Vagina (tissue), 2 donors: ENCODE data around the gene TAS1R3. TPM values are rescaled to one million over a fixed set of nuclear protein-coding genes. Genes with fewer than 3 reads are reported as not detected.
A peak's percentile ranks its signal among the peaks of the same experiment; 100 is the strongest.

Source experiments
- DNase-seq, 2 donors: peaks; one replicate each; pipeline ENCODE4 v3.0.0-alpha.2; 2017; ENCODE audit errors: extremely low spot score in 2 of 2
- H3K27ac ChIP-seq: fragments of 200-600 bp; sonication (generic); one replicate; pipeline ENCODE4 v1.5.1; 2019
- H3K27me3 ChIP-seq: fragments of 200-600 bp; sonication (generic); one replicate; pipeline ENCODE4 v1.5.1; 2019
- H3K36me3 ChIP-seq, 2 donors: fragments of 200-600 bp; sonication (generic); one replicate each; pipeline ENCODE4 v1.5.1; 2017 to 2019
- H3K4me1 ChIP-seq: fragments of 200-600 bp; sonication (generic); one replicate; pipeline ENCODE4 v1.5.1; 2019
- H3K4me3 ChIP-seq, 2 donors: fragments of 200-600 bp; sonication (generic); 1 replicate in 1 of 2; 2 replicates in 1 of 2; pipeline ENCODE4 v1.5.1; 2016 to 2019
- H3K9me3 ChIP-seq: fragments of 200-600 bp; sonication (generic); one replicate; pipeline ENCODE4 v1.5.1; 2019
- POLR2A ChIP-seq, 2 donors: fragments of 450-650 bp; IDR thresholded peaks; one replicate each; pipeline ENCODE4 v1.6.1; 2017; ENCODE audit warnings: antibody characterized with exemption in 2 of 2, mild to moderate bottlenecking in 2 of 2, moderate library complexity in 2 of 2
- POLR2AphosphoS5 ChIP-seq, 2 donors: sonication (generic); formaldehyde crosslinking; IDR thresholded peaks; one replicate each; pipeline ENCODE4 v1.9.0; 2017; ENCODE audit warnings: antibody characterized with exemption in 2 of 2, mild to moderate bottlenecking in 2 of 2, low read depth in 1 of 2; ENCODE audit not compliant: insufficient read depth in 1 of 2
- intact Hi-C: fragments of 100-400 bp; cut with DNase I; formaldehyde crosslinking; loops from one replicate; pipeline ENCODE4 v1.15.1; 2023
- total RNA-seq: library from RNA; depleted of rRNA; stranded (reverse); fragments of >200 nt; gene quantifications from one replicate; pipeline ENCODE4 v1.2.3, GENCODE V29; 2016
- TF ChIP-seq, protein P1 (sequence below), 3 experiments: fragments of 450-650 bp in 2 of 3; fragments of 200-600 bp in 1 of 3; sonication (generic) in 1 of 3; IDR thresholded peaks; one replicate each; pipeline ENCODE4 v1.5.1; 2017 to 2019; ENCODE audit warnings: antibody characterized with exemption in 3 of 3, mild to moderate bottlenecking in 2 of 3, moderate library complexity in 2 of 3

TAS1R3 gene
- total RNA-seq, 1 donor from 2014 or later: 0.74 TPM

DNA sequence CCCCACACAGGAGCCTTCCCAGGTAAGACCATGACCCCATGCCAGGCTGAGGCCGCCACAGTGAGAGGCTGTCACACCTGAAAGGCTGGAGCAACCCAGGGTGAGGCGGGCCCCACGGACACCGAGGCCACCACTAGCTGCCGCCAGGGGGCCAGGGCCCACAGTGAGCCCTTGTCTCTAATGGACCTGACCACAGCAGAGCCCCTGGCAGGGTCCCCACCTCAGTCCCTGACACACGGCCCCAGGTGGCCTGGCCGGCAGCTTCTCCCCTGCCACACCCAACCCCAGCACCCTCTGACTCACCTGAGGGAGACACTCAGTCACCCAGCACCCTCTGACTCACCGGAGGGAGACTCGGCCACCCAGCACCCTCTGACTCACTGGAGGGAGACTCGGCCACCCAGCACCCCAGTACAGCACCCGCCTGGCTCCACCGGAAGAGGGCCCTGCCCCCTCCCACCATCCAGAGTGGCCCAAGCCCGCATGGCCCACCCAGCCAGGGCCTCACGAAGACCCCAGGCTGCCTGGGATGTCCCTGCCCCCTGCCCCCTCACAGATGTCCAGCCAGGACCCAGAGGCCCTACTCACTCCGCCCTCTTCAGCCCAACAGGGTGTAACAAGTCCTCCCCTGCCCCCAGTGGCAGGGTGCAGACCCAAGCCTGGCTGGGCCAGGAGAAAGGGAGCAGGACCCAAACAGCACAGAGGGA, 13.7 kb downstream of the TAS1R3 start:
- H3K9me3 ChIP-seq: no peaks in the 10 kb centered on the region
- peaks cover 51% of the 10 kb centered on the region for H3K4me1 ChIP-seq
- DNase-seq: no peak
- intact Hi-C loops: loop anchor here (5.0 kb wide), 1 partner anchor 38 kb away; the partner anchor contains the start of genes ACAP3 and PUSL1
- TF ChIP-seq, protein P1, sequence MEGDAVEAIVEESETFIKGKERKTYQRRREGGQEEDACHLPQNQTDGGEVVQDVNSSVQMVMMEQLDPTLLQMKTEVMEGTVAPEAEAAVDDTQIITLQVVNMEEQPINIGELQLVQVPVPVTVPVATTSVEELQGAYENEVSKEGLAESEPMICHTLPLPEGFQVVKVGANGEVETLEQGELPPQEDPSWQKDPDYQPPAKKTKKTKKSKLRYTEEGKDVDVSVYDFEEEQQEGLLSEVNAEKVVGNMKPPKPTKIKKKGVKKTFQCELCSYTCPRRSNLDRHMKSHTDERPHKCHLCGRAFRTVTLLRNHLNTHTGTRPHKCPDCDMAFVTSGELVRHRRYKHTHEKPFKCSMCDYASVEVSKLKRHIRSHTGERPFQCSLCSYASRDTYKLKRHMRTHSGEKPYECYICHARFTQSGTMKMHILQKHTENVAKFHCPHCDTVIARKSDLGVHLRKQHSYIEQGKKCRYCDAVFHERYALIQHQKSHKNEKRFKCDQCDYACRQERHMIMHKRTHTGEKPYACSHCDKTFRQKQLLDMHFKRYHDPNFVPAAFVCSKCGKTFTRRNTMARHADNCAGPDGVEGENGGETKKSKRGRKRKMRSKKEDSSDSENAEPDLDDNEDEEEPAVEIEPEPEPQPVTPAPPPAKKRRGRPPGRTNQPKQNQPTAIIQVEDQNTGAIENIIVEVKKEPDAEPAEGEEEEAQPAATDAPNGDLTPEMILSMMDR (IDR thresholded peaks at IDR 0.05): peak in 1 of 3 experiments; percentile 9
- no peak for TF ChIP-seq POLR2A (IDR thresholded peaks at IDR 0.05)
- no peak overlapping the region for H3K4me3 ChIP-seq
- H3K27ac ChIP-seq: peak overlapping the region; percentile 81
- H3K36me3 ChIP-seq: peaks cover 0 to 7% of the 10 kb centered on the region in 2 donors
- no peaks in the 10 kb centered on the region for H3K27me3 ChIP-seq

GRCh38 chr1:1345384-1345783, 14.3 kb downstream of the TAS1R3 start:
- TF ChIP-seq POLR2A (IDR thresholded peaks at IDR 0.05): no peak
- H3K9me3 ChIP-seq: no peaks in the 10 kb centered on the region
- H3K4me1 ChIP-seq: peaks cover 51% of the 10 kb centered on the region
- peak overlapping the region; percentile 81 for H3K27ac ChIP-seq
- DNase-seq: no peak
- peaks cover 0 to 1% of the 10 kb centered on the region in 2 donors for H3K36me3 ChIP-seq
- intact Hi-C loops: loop anchor here (5.0 kb wide), 1 partner anchor 38 kb away; the partner anchor contains the start of genes ACAP3 and PUSL1
- H3K4me3 ChIP-seq: no peak overlapping the region
- no peaks in the 10 kb centered on the region for H3K27me3 ChIP-seq

- TF ChIP-seq POLR2A (IDR thresholded peaks at IDR 0.05) (no peak), POLR2AphosphoS5 (IDR thresholded peaks at IDR 0.05; ENCODE audit: insufficient read depth in 1 of 2, low read depth in 1 of 2) (no peak)
- Histone ChIP-seq H3K4me3 (peak overlapping the region in 1 of 2 donors; percentile 13), H3K9me3 (no peaks in the 10 kb centered on the region), H3K4me1 (peaks cover 51% of the 10 kb centered on the region), H3K27ac (peak overlapping the region; percentile 81), H3K36me3 (no peaks in the 10 kb centered on the region), H3K27me3 (no peaks in the 10 kb centered on the region)
- no peak for DNase-seq
- intact Hi-C loops: loop anchor here (5.0 kb wide), 1 partner anchor 39 kb away; the partner anchor contains the start of genes ACAP3 and PUSL1
Measured at GRCh38 chr1:1345860-1346500, 14.9 kb downstream of the TAS1R3 start.

- no peak for DNase-seq
- TF ChIP-seq POLR2AphosphoS5 (IDR thresholded peaks at IDR 0.05; ENCODE audit: insufficient read depth in 1 of 2, low read depth in 1 of 2) (no peak), POLR2A (IDR thresholded peaks at IDR 0.05) (no peak)
- H3K4me3 ChIP-seq: peak overlapping the region; percentile 13 to 71
- no peaks in the 10 kb centered on the region for H3K27me3 ChIP-seq
- peaks cover 55% of the 10 kb centered on the region for H3K4me1 ChIP-seq
- peak overlapping the region; percentile 81 for H3K27ac ChIP-seq
- H3K9me3 ChIP-seq: no peaks in the 10 kb centered on the region
- no peaks in the 10 kb centered on the region for H3K36me3 ChIP-seq
- intact Hi-C loops: loop anchor here (5.0 kb wide), 1 partner anchor 39 kb away; the partner anchor contains the start of genes ACAP3 and PUSL1
Measured at GRCh38 chr1:1346501-1346890, 15.4 kb downstream of the TAS1R3 start.

DNA sequence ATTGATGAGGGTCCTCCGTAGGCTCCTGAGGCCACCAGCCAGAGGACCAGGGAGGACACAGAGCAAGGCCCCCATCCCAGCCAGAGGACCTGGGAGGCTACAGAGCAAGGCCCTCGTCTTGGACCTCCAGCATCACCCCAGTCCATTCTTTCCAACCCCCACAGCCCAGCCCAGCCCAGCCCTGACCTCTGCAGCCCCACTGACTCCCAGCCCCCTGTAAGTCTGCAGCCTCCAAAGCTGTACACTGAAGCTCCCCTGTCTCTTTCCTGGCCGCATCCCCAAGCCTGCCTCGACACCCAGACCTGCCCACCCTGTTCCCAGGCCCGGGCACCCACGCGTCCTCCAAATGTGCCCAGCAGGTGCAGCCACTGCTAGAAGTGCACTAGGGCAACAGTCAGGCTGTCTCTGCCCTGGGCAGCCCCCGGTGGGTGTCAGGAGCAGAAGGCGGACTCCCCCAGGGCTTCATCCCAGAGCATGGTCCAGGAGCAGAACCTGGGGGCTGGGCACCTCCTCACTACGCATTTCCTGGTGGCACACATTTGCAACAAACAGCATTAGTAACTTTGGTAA, 16.0 kb downstream of the TAS1R3 start:
- Histone ChIP-seq H3K4me1 (peaks cover 61% of the 10 kb centered on the region), H3K36me3 (no peaks in the 10 kb centered on the region), H3K27ac (peak overlapping the region; percentile 81), H3K9me3 (no peaks in the 10 kb centered on the region), H3K27me3 (no peaks in the 10 kb centered on the region), H3K4me3 (peak overlapping the region; percentile 71 to 97)
- intact Hi-C loops: loop anchor here (5.0 kb wide), 1 partner anchor 40 kb away; the partner anchor contains the start of genes ACAP3 and PUSL1
- no peak for DNase-seq
- TF ChIP-seq, protein P1 (IDR thresholded peaks at IDR 0.05): no peak
- TF ChIP-seq POLR2A (IDR thresholded peaks at IDR 0.05) (no peak), POLR2AphosphoS5 (IDR thresholded peaks at IDR 0.05; ENCODE audit: insufficient read depth in 1 of 2, low read depth in 1 of 2) (no peak)

DNA sequence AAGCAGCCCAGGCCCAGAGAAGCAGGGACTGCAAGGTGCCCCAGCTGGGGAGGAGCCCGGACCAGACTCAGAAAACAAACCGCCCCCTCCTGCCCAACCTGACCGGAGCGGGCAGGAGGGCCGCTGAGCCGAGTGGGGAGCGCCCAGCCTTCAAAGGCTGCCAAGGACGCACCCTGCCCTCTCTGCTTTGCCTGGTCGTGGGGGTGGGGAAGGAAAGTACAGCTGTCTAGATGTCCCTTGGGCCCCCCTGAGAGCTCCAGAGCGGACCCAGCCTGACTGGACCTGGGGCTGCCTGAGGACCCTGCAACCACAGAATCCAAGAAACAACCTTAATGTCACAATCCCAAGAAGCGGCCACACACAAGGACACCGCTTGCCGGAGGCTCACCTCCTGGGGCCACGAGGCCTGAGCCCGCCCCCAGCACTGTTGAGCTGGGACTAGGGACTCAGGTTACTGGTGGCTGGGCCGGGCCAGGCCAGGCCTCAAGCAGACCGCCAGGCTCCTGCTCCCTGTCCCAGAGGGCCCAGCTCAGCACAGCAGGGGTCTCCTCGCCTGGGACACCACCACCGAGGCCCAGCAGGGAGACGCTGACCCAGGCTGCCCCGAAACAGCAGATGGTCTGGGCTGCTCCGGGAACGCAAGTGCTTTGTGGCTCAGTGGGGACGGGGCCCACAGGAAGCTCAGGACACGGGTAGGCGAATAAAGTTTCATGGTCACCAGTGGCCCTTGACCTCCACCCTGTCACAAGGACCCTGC, 16.8 kb downstream of the TAS1R3 start:
- H3K4me1 ChIP-seq: peaks cover 67% of the 10 kb centered on the region

More for the DNA sequence above, 16.8 kb downstream of the TAS1R3 start:
- TF ChIP-seq, protein P1 (IDR thresholded peaks at IDR 0.05): no peak
- peak in 1 of 2 donors; percentile 25 for TF ChIP-seq POLR2AphosphoS5 (IDR thresholded peaks at IDR 0.05; ENCODE audit: insufficient read depth in 1 of 2, low read depth in 1 of 2)
- Histone ChIP-seq H3K27ac (peak overlapping the region; percentile 81), H3K27me3 (no peaks in the 10 kb centered on the region), H3K36me3 (no peaks in the 10 kb centered on the region), H3K9me3 (no peaks in the 10 kb centered on the region), H3K4me3 (peak overlapping the region; percentile 71 to 97)
- DNase-seq: no peak
- intact Hi-C loops: loop anchor here (5.0 kb wide), 1 partner anchor 41 kb away; the partner anchor contains the start of genes ACAP3 and PUSL1
